Panc1 (cell line): ENCODE data around the gene HMGCS2. TPM values are rescaled to one million over a fixed set of nuclear protein-coding genes. Genes with fewer than 3 reads are reported as not detected.

Experiments used
- ATAC-seq: fragments of 200-7000 bp; cut with Tn5 transposase; 2 replicates; pipeline ENCODE4 v1.9.1; 2020; ENCODE audit warnings: mild to moderate bottlenecking, moderate library complexity
- BruUV-seq: library from RNA; stranded (reverse); fragments of 400-500 nt; replicated peaks from 2 replicates; lab custom pipeline; 2021; lab: Mats Ljungman, UMichigan
- CTCF ChIA-PET: fragments of 300-600 bp; sonication (Branson Sonifier 250); formaldehyde crosslinking; loops from one replicate; lab custom pipeline; 2022; ENCODE audit warnings: antibody characterized with exemption; lab: Charles Lee
- POLR2A ChIA-PET: fragments of 300-600 bp; sonication (Branson Sonifier 250); formaldehyde crosslinking; loops from one replicate; lab custom pipeline; 2022; ENCODE audit warnings: antibody characterized with exemption; lab: Charles Lee
- DNase-seq: peaks from one replicate; pipeline ENCODE4 v3.0.0-alpha.2; 2010; ENCODE audit warnings: low read depth, low spot score
- H3K27ac ChIP-seq: 2 replicates; pipeline ENCODE4 v1.5.1; 2011; ENCODE audit warnings: mild to moderate bottlenecking, low read length, inconsistent platforms
- H3K27me3 ChIP-seq: fragments of 200-500 bp; sonication (Bioruptor generic); 2 replicates; pipeline ENCODE4 v1.6.0; 2014; ENCODE audit warnings: low read length, inconsistent platforms; ENCODE audit not compliant: control insufficient read depth, insufficient read depth
- H3K36me3 ChIP-seq: fragments of 200-500 bp; sonication (Bioruptor generic); 2 replicates; pipeline ENCODE4 v1.5.1; 2014; ENCODE audit warnings: inconsistent platforms, mild to moderate bottlenecking, low read length, moderate library complexity; ENCODE audit not compliant: control insufficient read depth, insufficient read depth
- H3K4me1 ChIP-seq: 2 replicates; pipeline ENCODE4 v1.5.1; 2011; ENCODE audit warnings: inconsistent platforms, mild to moderate bottlenecking, low read length, moderate library complexity; ENCODE audit not compliant: control insufficient read depth, insufficient read depth
- H3K4me3 ChIP-seq, 2 experiments: 2 replicates each; pipeline ENCODE4 v1.5.1; 2011 to 2012; ENCODE audit warnings: low read depth in 2 of 2, low read length in 2 of 2, mild to moderate bottlenecking in 2 of 2, inconsistent platforms in 1 of 2, moderate library complexity in 1 of 2
- H3K9me3 ChIP-seq: fragments of 200-500 bp; sonication (Bioruptor generic); 2 replicates; pipeline ENCODE4 v1.5.1; 2014; ENCODE audit warnings: low read depth, mild to moderate bottlenecking, inconsistent platforms, low read length, moderate library complexity; ENCODE audit not compliant: control insufficient read depth, insufficient read depth
- POLR2AphosphoS5 ChIP-seq: IDR thresholded peaks from 2 replicates; pipeline ENCODE4 v1.6.1; 2012; ENCODE audit warnings: mild to moderate bottlenecking, low read depth, low read length, moderate library complexity
- REST ChIP-seq, 2 experiments: IDR thresholded peaks; 2 replicates each; pipeline ENCODE4 v1.6.1; 2011 to 2012; ENCODE audit warnings: low read depth in 2 of 2, control low read depth in 1 of 2, low read length in 1 of 2, mild to moderate bottlenecking in 1 of 2, moderate library complexity in 1 of 2; ENCODE audit not compliant: insufficient read depth in 1 of 2
- SIN3A ChIP-seq: IDR thresholded peaks from 2 replicates; pipeline ENCODE4 v1.6.1; 2012; ENCODE audit warnings: low read depth, mild to moderate bottlenecking, low read length, moderate library complexity, borderline replicate concordance; ENCODE audit not compliant: insufficient read depth
- TCF7L2 ChIP-seq: IDR thresholded peaks from 2 replicates; pipeline ENCODE4 v1.6.1; 2011; ENCODE audit warnings: mild to moderate bottlenecking, low read depth, low read length, inconsistent platforms
- in situ Hi-C: cut with HindIII; loops from 2 replicates; pipeline ENCODE4 v1.10.0; 2016; ENCODE audit warnings: low sequenced_read_pairs, low pct_unique_long_range_greater_than_20kb
- intact Hi-C: fragments of 100-400 bp; cut with micrococcal nuclease; formaldehyde crosslinking; loops from one replicate; pipeline ENCODE4 v1.10.0; 2022; ENCODE audit not compliant: unreplicated experiment
- total RNA-seq: library from RNA; stranded (reverse); gene quantifications from one replicate; pipeline ENCODE4 v1.2.1, GENCODE V29; 2021; ENCODE audit not compliant: unreplicated experiment
- TF ChIP-seq, protein P1 (sequence below): fragments of 450-650 bp; IDR thresholded peaks from 2 replicates; pipeline ENCODE4 v1.5.1; 2017; ENCODE audit warnings: mild to moderate bottlenecking

The HMGCS2 gene
- total RNA-seq, 1 experiment from 2014 or later: 0.33 TPM

GRCh38 chr1:119808972-119809550 lies 40.4 kb upstream of the HMGCS2 start:
- intact Hi-C loops: no loop called here

GRCh38 chr1:119808491-119808890 lies 39.8 kb upstream of the HMGCS2 start:
- Histone ChIP-seq H3K36me3 (no peaks in the 10 kb centered on the region), H3K9me3 (no peaks in the 10 kb centered on the region), H3K4me1 (no peaks in the 10 kb centered on the region), H3K27me3 (peaks cover 36% of the 10 kb centered on the region), H3K27ac (no peak overlapping the region), H3K4me3 (no peak overlapping the region)
- intact Hi-C loops (no loop called here), in situ Hi-C loops (no loop called here)
- BruUV-seq: no TSS peak
- ATAC-seq (0 out of 2 replicates have a peak, but pooled peaks have one; percentile 22), DNase-seq (no peak)
- TF ChIP-seq POLR2AphosphoS5: no peak
- TF ChIP-seq, protein P1, sequence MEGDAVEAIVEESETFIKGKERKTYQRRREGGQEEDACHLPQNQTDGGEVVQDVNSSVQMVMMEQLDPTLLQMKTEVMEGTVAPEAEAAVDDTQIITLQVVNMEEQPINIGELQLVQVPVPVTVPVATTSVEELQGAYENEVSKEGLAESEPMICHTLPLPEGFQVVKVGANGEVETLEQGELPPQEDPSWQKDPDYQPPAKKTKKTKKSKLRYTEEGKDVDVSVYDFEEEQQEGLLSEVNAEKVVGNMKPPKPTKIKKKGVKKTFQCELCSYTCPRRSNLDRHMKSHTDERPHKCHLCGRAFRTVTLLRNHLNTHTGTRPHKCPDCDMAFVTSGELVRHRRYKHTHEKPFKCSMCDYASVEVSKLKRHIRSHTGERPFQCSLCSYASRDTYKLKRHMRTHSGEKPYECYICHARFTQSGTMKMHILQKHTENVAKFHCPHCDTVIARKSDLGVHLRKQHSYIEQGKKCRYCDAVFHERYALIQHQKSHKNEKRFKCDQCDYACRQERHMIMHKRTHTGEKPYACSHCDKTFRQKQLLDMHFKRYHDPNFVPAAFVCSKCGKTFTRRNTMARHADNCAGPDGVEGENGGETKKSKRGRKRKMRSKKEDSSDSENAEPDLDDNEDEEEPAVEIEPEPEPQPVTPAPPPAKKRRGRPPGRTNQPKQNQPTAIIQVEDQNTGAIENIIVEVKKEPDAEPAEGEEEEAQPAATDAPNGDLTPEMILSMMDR: no peak
- no peak for TF ChIP-seq TCF7L2
- no peak for TF ChIP-seq REST (IDR thresholded peaks at IDR 0.05; ENCODE audit: insufficient read depth in 1 of 2, low read depth in 2 of 2, low read length in 1 of 2)
- TF ChIP-seq SIN3A: no peak
- POLR2A ChIA-PET: no interaction called here
- CTCF ChIA-PET: no interaction called here

More at GRCh38 chr1:119808972-119809550, 40.4 kb upstream of the HMGCS2 start:
- no peaks in the 10 kb centered on the region for H3K36me3 ChIP-seq
- DNase-seq (peak; percentile 57), ATAC-seq (peak; percentile 93)
- in situ Hi-C loops: no loop called here
- H3K27me3 ChIP-seq: peaks cover 36% of the 10 kb centered on the region
- no peak overlapping the region for H3K4me3 ChIP-seq
- POLR2A ChIA-PET: no interaction called here
- no peaks in the 10 kb centered on the region for H3K9me3 ChIP-seq
- BruUV-seq: no TSS peak
- TF ChIP-seq, protein P1: peak; percentile 99
- TF ChIP-seq REST (IDR thresholded peaks at IDR 0.05; ENCODE audit: insufficient read depth in 1 of 2, low read depth in 2 of 2, low read length in 1 of 2): no peak
- H3K4me1 ChIP-seq: no peaks in the 10 kb centered on the region
- H3K27ac ChIP-seq: no peak overlapping the region
- CTCF ChIA-PET: no interaction called here
